PFSK-1 (cell line): Measurements from ENCODE around the gene TOP1.

Source experiments
- FOXP2 ChIP-seq: optimal IDR thresholded peaks from 2 replicates; pipeline ENCODE3; 2011; ENCODE audit warnings: borderline replicate concordance, control low read depth, inconsistent platforms; ENCODE audit not compliant: insufficient read depth; ENCODE audit errors: extremely low read length, extremely low read depth
- POLR2AphosphoS5 ChIP-seq: IDR thresholded peaks from 2 replicates; pipeline ENCODE4 v1.6.1; 2012; ENCODE audit warnings: low read depth, mild to moderate bottlenecking, control low read depth, low read length, moderate library complexity
- REST ChIP-seq, 2 experiments: IDR thresholded peaks; 2 replicates each; pipeline versions ENCODE4 v1.6.1 to v1.8.0; 2011 to 2012; ENCODE audit warnings: low read depth in 2 of 2, low read length in 2 of 2, control low read depth in 1 of 2, inconsistent platforms in 1 of 2, mild to moderate bottlenecking in 1 of 2, moderate library complexity in 1 of 2; ENCODE audit not compliant: insufficient read depth in 1 of 2
- SIN3A ChIP-seq: IDR thresholded peaks from 2 replicates; pipeline ENCODE4 v1.6.1; 2012; ENCODE audit warnings: mild to moderate bottlenecking, low read length, moderate library complexity, borderline replicate concordance; ENCODE audit not compliant: insufficient read depth
- TAF1 ChIP-seq: IDR thresholded peaks from 2 replicates; pipeline ENCODE4 v1.6.1; 2012; ENCODE audit warnings: low read length, control low read depth, borderline replicate concordance; ENCODE audit not compliant: insufficient read depth

The TOP1 gene

GRCh38 chr20:41135888-41136679, 107.5 kb downstream of the TOP1 start:
- no peak for TF ChIP-seq FOXP2
- no peak for TF ChIP-seq POLR2AphosphoS5
- TF ChIP-seq REST (IDR thresholded peaks at IDR 0.05; ENCODE audit: insufficient read depth in 1 of 2, low read depth in 2 of 2, low read length in 2 of 2): no peak
- TF ChIP-seq TAF1: no peak
- no peak for TF ChIP-seq SIN3A

DNA sequence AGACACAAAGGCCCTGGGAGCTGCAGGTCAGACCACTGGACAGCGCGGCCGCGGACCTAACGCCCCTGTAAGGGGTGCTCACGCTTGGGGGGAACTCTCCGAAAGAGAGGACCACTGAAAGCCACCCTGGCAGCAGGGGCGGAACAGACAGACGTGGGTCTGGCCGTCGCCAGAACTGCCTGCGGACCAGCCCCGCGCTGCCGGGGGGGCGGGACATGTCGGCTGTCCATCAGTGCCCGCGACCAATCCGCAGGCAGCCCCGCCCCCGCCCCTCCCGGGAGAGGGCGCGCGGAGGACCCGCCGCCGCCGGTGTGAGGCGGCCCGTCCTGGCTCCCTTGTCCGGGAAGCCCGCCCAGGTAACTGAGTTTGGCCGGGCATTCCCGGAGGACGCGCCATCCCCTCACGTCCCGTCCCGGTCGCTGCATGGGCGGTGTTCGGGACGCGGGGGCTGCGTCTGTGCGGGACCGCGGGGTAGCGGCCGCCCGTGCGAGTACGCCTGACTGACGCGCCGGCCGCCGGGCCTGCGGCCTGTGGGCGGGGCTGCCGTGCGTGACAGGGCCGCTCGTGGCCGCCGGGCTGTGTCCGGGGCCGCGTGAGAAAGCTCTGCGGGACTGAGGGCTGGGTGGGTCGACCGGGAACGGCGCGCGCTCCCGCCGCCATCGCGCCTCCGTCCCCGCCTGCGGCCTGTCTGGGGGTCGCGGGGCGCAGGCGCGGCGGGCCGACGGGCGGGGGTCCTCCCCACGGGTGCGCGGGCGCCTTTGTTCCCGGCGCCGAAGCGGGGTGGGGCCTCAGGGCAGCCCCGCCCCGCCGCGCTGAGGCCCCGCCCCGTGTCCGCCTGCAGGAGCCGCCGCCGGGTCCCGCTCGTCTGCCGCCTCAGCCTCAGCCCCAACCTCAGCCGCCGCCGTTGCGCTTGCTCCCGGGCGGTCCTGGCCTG, 108.3 kb downstream of the TOP1 start, which contains the start of gene PLCG1:
Gene PLCG1 (plus strand): TSS at position 864 of the 934 bp plus-strand sequence. CDS start 99 bp downstream, outside the sequence.
- TF ChIP-seq SIN3A (no peak), TAF1 (0 out of 2 replicates have a peak, but pooled peaks have one; percentile 2), FOXP2 (peak; percentile 27), POLR2AphosphoS5 (peak; percentile 48), REST (IDR thresholded peaks at IDR 0.05; ENCODE audit: insufficient read depth in 1 of 2, low read depth in 2 of 2, low read length in 2 of 2) (no peak)

GRCh38 chr20:41137614-41138474, 109.2 kb downstream of the TOP1 start:
- peak; percentile 17; the same call in 1 of the 2 replicates for TF ChIP-seq TAF1
- no peak for TF ChIP-seq FOXP2
- TF ChIP-seq POLR2AphosphoS5: peak; percentile 33; the same call in 1 of the 2 replicates
- peak; percentile 67; the same call in 1 of the 2 replicates for TF ChIP-seq SIN3A
- TF ChIP-seq REST (IDR thresholded peaks at IDR 0.05; ENCODE audit: insufficient read depth in 1 of 2, low read depth in 2 of 2, low read length in 2 of 2): 0 out of 4 replicates have a peak, but pooled peaks of 1 of the 2 experiments have one; percentile 24

DNA sequence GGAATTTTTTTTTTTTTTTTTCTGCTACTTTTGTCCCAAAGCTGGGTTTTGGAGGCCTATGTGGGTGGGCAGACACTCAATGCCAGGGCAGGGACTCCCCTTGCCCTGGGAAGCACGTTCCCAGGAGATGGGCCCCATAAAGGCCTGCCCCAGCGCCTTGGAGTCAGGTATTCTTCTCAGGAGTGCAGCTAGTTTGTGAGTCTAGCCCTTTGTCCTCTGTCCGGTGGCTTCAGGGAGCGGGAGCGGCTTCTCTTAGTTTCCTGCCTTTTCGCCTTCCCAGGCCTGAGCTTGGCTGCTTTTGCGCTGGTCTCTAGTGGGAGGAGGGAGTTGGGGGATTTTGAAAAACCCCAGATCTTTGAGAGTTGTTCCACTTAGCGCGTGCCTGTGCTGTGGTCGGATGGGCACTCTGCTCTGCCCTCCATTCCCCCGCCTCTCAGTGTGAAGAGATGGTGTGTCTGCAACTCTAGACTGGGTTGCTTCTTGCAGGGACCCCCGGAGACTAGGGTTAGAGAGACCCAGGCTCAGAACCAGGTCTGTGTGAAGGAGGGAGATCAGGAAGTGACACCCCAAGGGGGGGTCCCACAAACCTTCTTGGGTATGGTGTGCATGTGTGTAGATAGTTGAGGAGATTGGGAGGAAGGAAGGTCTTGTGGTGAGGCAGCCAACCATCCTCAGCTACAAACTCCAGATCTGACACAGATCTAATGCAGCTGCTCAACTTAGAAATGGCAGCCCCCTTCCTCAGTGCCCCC, 110.0 kb downstream of the TOP1 start:
- TF ChIP-seq REST (IDR thresholded peaks at IDR 0.05; ENCODE audit: insufficient read depth in 1 of 2, low read depth in 2 of 2, low read length in 2 of 2) (no peak), POLR2AphosphoS5 (no peak), SIN3A (no peak), TAF1 (no peak), FOXP2 (no peak)
